ENCODE data around the gene KRT25. TPM values are rescaled to one million over a fixed set of nuclear protein-coding genes. Genes with fewer than 3 reads are reported as not detected.

KRT25 gene
- total RNA-seq, result not detected

DNA sequence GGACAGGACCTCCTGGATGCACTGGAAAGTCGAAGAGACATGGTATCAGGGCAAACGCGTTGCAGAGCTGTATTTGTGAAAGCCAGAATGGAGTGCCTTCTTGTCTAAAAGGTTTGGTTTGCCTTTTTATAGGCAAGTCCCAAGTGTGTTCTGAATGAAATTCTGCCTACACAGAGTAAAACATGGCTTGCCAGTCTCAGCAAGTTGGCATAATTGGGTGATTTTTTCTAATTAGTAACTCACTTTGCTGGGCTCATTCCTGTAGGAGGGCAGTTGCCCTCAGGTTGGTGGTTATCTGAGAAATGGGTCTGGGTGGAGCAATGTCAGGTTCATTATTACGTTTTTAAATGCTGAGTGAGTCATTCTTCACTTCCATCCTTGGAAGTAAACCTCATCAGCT is at the start of gene KRT25:
Gene KRT25 (minus strand): TSS at position 101 of the 400 bp plus-strand sequence. CDS start 60 bp downstream, at position 41.
- no peaks in the 10 kb centered on the region for H3K27me3 ChIP-seq
- no peaks in the 10 kb centered on the region for H3K36me3 ChIP-seq
- H3K27ac ChIP-seq, result no peak within 1 kb of the TSS
- H3K9me3 ChIP-seq, result peaks cover 4 to 29% of the 10 kb centered on the region in 2 donors
- no peak within 1 kb of the TSS for H3K4me3 ChIP-seq
- TF ChIP-seq POLR2A (IDR thresholded peaks at IDR 0.05) (no peak), POLR2AphosphoS5 (IDR thresholded peaks at IDR 0.05) (no peak), CTCF (IDR thresholded peaks at IDR 0.05) (no peak)
- intact Hi-C loops (cut with DNase I; ENCODE audit: low total_unique reads), result no loop called here
- DNase-seq (ENCODE audit: low spot score in 2 of 2), result no peak
- no peaks in the 10 kb centered on the region for H3K4me1 ChIP-seq

DNA sequence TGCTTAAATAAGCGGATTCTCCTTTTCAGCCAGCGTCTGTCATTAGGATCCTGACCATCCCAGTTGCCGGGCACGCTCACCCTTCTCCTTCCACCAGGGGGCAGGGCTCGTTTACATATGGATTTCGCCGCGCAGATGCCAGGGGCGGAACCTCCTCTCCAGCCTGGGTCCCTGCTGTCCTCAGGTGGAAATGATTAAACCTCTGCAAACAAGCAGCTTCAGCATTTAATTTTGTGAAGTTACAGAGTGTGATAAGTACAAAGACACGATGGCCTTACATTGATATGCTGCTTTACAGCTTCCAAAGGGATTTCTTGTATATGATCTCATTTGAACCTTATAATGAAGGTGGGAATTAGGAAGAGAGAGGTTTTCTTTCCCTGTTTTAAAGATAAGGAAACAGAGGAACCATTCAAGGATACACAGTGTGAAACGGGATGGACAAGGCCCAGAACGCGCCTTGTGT is 48.5 kb upstream of the KRT25 start:
- intact Hi-C loops (cut with DNase I; ENCODE audit: low total_unique reads), result no loop called here
- no peaks in the 10 kb centered on the region for H3K9me3 ChIP-seq
- DNase-seq (ENCODE audit: low spot score in 2 of 2), result peak; percentile 78 to 89
- H3K36me3 ChIP-seq, result no peaks in the 10 kb centered on the region
- peak; percentile 69 to 90 (median 71) for TF ChIP-seq CTCF (IDR thresholded peaks at IDR 0.05)
- no peak for TF ChIP-seq POLR2AphosphoS5 (IDR thresholded peaks at IDR 0.05)
- H3K27me3 ChIP-seq, result peaks cover 0 to 14% of the 10 kb centered on the region in 2 donors
- no peaks in the 10 kb centered on the region for H3K4me1 ChIP-seq
- no peak overlapping the region for H3K27ac ChIP-seq
- no peak overlapping the region for H3K4me3 ChIP-seq

GRCh38 chr17:40801157-40801556 is 46.0 kb upstream of the KRT25 start:
- no peak for TF ChIP-seq POLR2A (IDR thresholded peaks at IDR 0.05)
- TF ChIP-seq CTCF (IDR thresholded peaks at IDR 0.05), result no peak
- no peak for TF ChIP-seq POLR2AphosphoS5 (IDR thresholded peaks at IDR 0.05)
- intact Hi-C loops (cut with DNase I; ENCODE audit: low total_unique reads), result no loop called here
- DNase-seq (ENCODE audit: low spot score in 2 of 2), result no peak
- peaks cover 0 to 8% of the 10 kb centered on the region in 2 donors for H3K27me3 ChIP-seq
- H3K27ac ChIP-seq, result no peak overlapping the region
- no peaks in the 10 kb centered on the region for H3K36me3 ChIP-seq
- H3K4me1 ChIP-seq, result no peaks in the 10 kb centered on the region
- no peaks in the 10 kb centered on the region for H3K9me3 ChIP-seq
- no peak overlapping the region for H3K4me3 ChIP-seq

DNA sequence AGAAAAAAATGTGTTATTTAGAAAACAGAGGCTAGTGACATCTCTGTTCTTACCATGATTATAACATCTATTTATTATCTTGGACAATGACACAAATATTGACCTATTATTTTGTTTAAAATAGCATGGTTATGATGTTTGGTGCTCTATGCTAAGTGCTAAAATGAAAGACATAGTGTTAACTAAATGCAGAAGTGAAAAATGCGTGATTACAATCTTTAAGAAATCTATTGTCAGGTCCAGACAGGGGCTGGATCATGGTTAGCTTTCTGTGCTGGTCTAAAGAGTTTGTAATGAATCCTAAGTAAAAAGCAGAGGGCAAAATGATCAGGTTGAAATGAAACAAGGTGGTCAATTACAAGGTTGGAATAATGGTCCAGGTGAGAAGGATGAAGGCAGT is 45.2 kb upstream of the KRT25 start:
- Histone ChIP-seq H3K27me3 (peaks cover 0 to 8% of the 10 kb centered on the region in 2 donors), H3K27ac (no peak overlapping the region), H3K36me3 (no peaks in the 10 kb centered on the region), H3K4me1 (no peaks in the 10 kb centered on the region), H3K4me3 (no peak overlapping the region), H3K9me3 (no peaks in the 10 kb centered on the region)
- intact Hi-C loops (cut with DNase I; ENCODE audit: low total_unique reads), result no loop called here
- TF ChIP-seq POLR2AphosphoS5 (IDR thresholded peaks at IDR 0.05) (no peak), CTCF (IDR thresholded peaks at IDR 0.05) (no peak), POLR2A (IDR thresholded peaks at IDR 0.05) (no peak)
- no peak for DNase-seq (ENCODE audit: low spot score in 2 of 2)

GRCh38 chr17:40799859-40800258 is 44.7 kb upstream of the KRT25 start, which contains the start of gene KRT28:
Gene KRT28 (minus strand): TSS chr17:40799959. CDS start chr17:40799893, 66 bp downstream.
- no peak for TF ChIP-seq POLR2AphosphoS5 (IDR thresholded peaks at IDR 0.05)
- no peak for TF ChIP-seq CTCF (IDR thresholded peaks at IDR 0.05)
- TF ChIP-seq POLR2A (IDR thresholded peaks at IDR 0.05), result no peak
- intact Hi-C loops (cut with DNase I; ENCODE audit: low total_unique reads), result no loop called here
- H3K36me3 ChIP-seq, result no peaks in the 10 kb centered on the region
- H3K27me3 ChIP-seq, result peaks cover 0 to 8% of the 10 kb centered on the region in 2 donors
- H3K4me3 ChIP-seq, result no peak within 1 kb of the TSS
- no peaks in the 10 kb centered on the region for H3K9me3 ChIP-seq
- no peak within 1 kb of the TSS for H3K27ac ChIP-seq
- no peak for DNase-seq (ENCODE audit: low spot score in 2 of 2)
- H3K4me1 ChIP-seq, result no peaks in the 10 kb centered on the region
